HEK293 (cell line): Measurements from ENCODE around the gene DYNC1I1.

Source experiments
- CTCF ChIA-PET: fragments of 350-600 bp; formaldehyde crosslinking; extraction: SDS; loops from one replicate; lab custom pipeline; 2021; ENCODE audit warnings: antibody characterized with exemption; lab: Yijun Ruan, JAX
- POLR2A ChIA-PET: fragments of 300-600 bp; formaldehyde crosslinking; extraction: SDS; loops from one replicate; lab custom pipeline; 2020; ENCODE audit warnings: antibody characterized with exemption, inconsistent platforms; lab: Yijun Ruan, JAX
- H3K27ac ChIP-seq: fragments of 200-500 bp; sonication (Bioruptor generic); 2 replicates; pipeline ENCODE4 v1.5.1; 2014; ENCODE audit warnings: low read depth, low read length, control low read depth, inconsistent platforms; ENCODE audit errors: extremely low read depth
- H3K36me3 ChIP-seq, 2 experiments: fragments of 200-500 bp in 1 of 2; sonication (Bioruptor generic) in 1 of 2; 1 replicate in 1 of 2; 2 replicates in 1 of 2; pipeline ENCODE4 v1.5.1; 2014 to 2017; ENCODE audit warnings: inconsistent platforms in 2 of 2, low read length in 2 of 2; ENCODE audit not compliant: control insufficient read depth in 2 of 2, insufficient read depth in 1 of 2
- H3K4me1 ChIP-seq: fragments of 200-500 bp; sonication (Bioruptor generic); 2 replicates; pipeline ENCODE4 v1.5.1; 2014; ENCODE audit warnings: mild to moderate bottlenecking, low read length, inconsistent platforms; ENCODE audit not compliant: control insufficient read depth, insufficient read depth
- H3K4me3 ChIP-seq: 2 replicates; pipeline ENCODE4 v1.5.1; 2011; ENCODE audit warnings: low read depth, mild to moderate bottlenecking, control low read depth, low read length, moderate library complexity
- H3K9me3 ChIP-seq: fragments of 200-500 bp; sonication (Bioruptor generic); 2 replicates; pipeline ENCODE4 v1.5.1; 2014; ENCODE audit warnings: low read depth, low read length, inconsistent platforms; ENCODE audit not compliant: control insufficient read depth, insufficient read depth
- HOXD13 ChIP-seq: sonication (generic); formaldehyde crosslinking; IDR thresholded peaks from 2 replicates; pipeline ENCODE4 v1.8.0; 2022; ENCODE audit warnings: missing genetic modification reagents, borderline replicate concordance
- KLF1 ChIP-seq: fragments of 450-650 bp; formaldehyde crosslinking; IDR thresholded peaks from 2 replicates; pipeline ENCODE4 v1.5.1; 2016; ENCODE audit warnings: missing biosample characterization, missing genetic modification characterization
- SCRT2 ChIP-seq: fragments of 450-650 bp; formaldehyde crosslinking; IDR thresholded peaks from 2 replicates; pipeline ENCODE4 v1.5.1; 2016; ENCODE audit warnings: missing biosample characterization, missing genetic modification characterization
- SETDB1 ChIP-seq: IDR thresholded peaks from one replicate; pipeline ENCODE4 v1.6.1; 2017; ENCODE audit warnings: mild to moderate bottlenecking, low read length, moderate library complexity, mixed read lengths; ENCODE audit not compliant: insufficient read length
- YY1 ChIP-seq: fragments of 450-650 bp; formaldehyde crosslinking; IDR thresholded peaks from 2 replicates; pipeline ENCODE4 v1.5.1; 2018; ENCODE audit warnings: missing biosample characterization, missing genetic modification characterization
- YY2 ChIP-seq: fragments of 450-650 bp; formaldehyde crosslinking; IDR thresholded peaks from 2 replicates; pipeline ENCODE4 v1.5.1; 2016; ENCODE audit warnings: missing biosample characterization, missing genetic modification characterization
- ZNF138 ChIP-seq: fragments of 450-650 bp; formaldehyde crosslinking; IDR thresholded peaks from 2 replicates; pipeline ENCODE4 v1.5.1; 2016; ENCODE audit warnings: missing biosample characterization, missing genetic modification characterization, borderline replicate concordance
- ZNF175 ChIP-seq: fragments of 450-650 bp; formaldehyde crosslinking; IDR thresholded peaks from 2 replicates; pipeline ENCODE4 v1.5.1; 2016; ENCODE audit warnings: missing biosample characterization, missing genetic modification characterization
- ZNF558 ChIP-seq: fragments of 450-650 bp; formaldehyde crosslinking; IDR thresholded peaks from 2 replicates; pipeline ENCODE4 v1.5.1; 2016; ENCODE audit warnings: missing biosample characterization, missing genetic modification characterization
- ZNF626 ChIP-seq: fragments of 450-650 bp; sonication (Bioruptor Pico); formaldehyde crosslinking; IDR thresholded peaks from 2 replicates; pipeline ENCODE4 v1.5.1; 2018; ENCODE audit warnings: missing biosample characterization, missing genetic modification characterization, inconsistent platforms
- ZNF654 ChIP-seq: fragments of 450-650 bp; formaldehyde crosslinking; IDR thresholded peaks from 2 replicates; pipeline ENCODE4 v1.5.1; 2016; ENCODE audit warnings: low read depth, missing biosample characterization, missing genetic modification characterization
- ZNF837 ChIP-seq: fragments of 450-650 bp; formaldehyde crosslinking; IDR thresholded peaks from 2 replicates; pipeline ENCODE4 v1.5.1; 2016; ENCODE audit warnings: missing biosample characterization, missing genetic modification characterization
- TF ChIP-seq, protein P1 (sequence below): fragments of 450-650 bp; formaldehyde crosslinking; IDR thresholded peaks from 2 replicates; pipeline ENCODE4 v1.5.1; 2016; ENCODE audit warnings: missing biosample characterization, missing genetic modification characterization, borderline replicate concordance
- TF ChIP-seq, protein P2 (sequence below): fragments of 450-650 bp; formaldehyde crosslinking; IDR thresholded peaks from 2 replicates; pipeline ENCODE4 v1.5.1; 2016; ENCODE audit warnings: missing biosample characterization, missing genetic modification characterization
- TF ChIP-seq, protein P3 (sequence below): fragments of 450-650 bp; formaldehyde crosslinking; IDR thresholded peaks from 2 replicates; pipeline ENCODE4 v1.5.1; 2016; ENCODE audit warnings: missing biosample characterization, missing genetic modification characterization
- TF ChIP-seq, protein P4 (sequence below): fragments of 450-650 bp; formaldehyde crosslinking; IDR thresholded peaks from 2 replicates; pipeline ENCODE4 v1.5.1; 2017; ENCODE audit warnings: missing biosample characterization, mild to moderate bottlenecking, missing genetic modification characterization, moderate library complexity
- TF ChIP-seq, protein P5 (sequence below): fragments of 450-650 bp; formaldehyde crosslinking; IDR thresholded peaks from 2 replicates; pipeline ENCODE4 v1.5.1; 2016; ENCODE audit warnings: missing biosample characterization, missing genetic modification characterization
- TF ChIP-seq, protein P6 (sequence below): fragments of 450-650 bp; formaldehyde crosslinking; IDR thresholded peaks from 2 replicates; pipeline ENCODE4 v1.5.1; 2016; ENCODE audit warnings: missing biosample characterization, missing genetic modification characterization

The DYNC1I1 gene

DNA sequence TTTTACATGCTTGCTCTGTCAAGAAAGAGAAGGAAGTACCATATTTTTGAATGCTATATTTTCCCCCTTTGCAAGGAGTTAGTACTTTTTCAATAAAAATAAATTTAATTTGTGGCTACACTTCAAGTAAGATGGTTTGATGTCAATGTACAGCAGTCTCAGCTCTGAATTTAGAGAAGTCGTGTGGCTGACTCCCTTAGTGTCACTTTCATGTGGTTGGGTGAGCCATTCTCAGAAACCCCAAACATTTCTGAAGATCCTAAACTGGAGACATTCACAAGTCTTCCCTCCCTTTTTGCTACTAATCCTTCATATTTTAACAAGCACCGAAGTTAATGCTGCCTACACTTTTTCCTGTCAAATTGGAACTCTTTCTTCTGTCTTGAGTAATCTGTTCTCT lies 244.4 kb downstream of the DYNC1I1 start (continued):
- TF ChIP-seq, protein P1, sequence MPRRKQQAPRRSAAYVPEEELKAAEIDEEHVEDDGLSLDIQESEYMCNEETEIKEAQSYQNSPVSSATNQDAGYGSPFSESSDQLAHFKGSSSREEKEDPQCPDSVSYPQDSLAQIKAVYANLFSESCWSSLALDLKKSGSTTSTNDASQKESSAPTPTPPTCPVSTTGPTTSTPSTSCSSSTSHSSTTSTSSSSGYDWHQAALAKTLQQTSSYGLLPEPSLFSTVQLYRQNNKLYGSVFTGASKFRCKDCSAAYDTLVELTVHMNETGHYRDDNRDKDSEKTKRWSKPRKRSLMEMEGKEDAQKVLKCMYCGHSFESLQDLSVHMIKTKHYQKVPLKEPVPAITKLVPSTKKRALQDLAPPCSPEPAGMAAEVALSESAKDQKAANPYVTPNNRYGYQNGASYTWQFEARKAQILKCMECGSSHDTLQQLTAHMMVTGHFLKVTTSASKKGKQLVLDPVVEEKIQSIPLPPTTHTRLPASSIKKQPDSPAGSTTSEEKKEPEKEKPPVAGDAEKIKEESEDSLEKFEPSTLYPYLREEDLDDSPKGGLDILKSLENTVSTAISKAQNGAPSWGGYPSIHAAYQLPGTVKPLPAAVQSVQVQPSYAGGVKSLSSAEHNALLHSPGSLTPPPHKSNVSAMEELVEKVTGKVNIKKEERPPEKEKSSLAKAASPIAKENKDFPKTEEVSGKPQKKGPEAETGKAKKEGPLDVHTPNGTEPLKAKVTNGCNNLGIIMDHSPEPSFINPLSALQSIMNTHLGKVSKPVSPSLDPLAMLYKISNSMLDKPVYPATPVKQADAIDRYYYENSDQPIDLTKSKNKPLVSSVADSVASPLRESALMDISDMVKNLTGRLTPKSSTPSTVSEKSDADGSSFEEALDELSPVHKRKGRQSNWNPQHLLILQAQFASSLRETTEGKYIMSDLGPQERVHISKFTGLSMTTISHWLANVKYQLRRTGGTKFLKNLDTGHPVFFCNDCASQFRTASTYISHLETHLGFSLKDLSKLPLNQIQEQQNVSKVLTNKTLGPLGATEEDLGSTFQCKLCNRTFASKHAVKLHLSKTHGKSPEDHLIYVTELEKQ = no peak
- TF ChIP-seq YY2 (tag by site-specific recombination) = no peak
- TF ChIP-seq, protein P2, sequence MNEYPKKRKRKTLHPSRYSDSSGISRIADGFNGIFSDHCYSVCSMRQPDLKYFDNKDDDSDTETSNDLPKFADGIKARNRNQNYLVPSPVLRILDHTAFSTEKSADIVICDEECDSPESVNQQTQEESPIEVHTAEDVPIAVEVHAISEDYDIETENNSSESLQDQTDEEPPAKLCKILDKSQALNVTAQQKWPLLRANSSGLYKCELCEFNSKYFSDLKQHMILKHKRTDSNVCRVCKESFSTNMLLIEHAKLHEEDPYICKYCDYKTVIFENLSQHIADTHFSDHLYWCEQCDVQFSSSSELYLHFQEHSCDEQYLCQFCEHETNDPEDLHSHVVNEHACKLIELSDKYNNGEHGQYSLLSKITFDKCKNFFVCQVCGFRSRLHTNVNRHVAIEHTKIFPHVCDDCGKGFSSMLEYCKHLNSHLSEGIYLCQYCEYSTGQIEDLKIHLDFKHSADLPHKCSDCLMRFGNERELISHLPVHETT = no peak
- TF ChIP-seq, protein P3, sequence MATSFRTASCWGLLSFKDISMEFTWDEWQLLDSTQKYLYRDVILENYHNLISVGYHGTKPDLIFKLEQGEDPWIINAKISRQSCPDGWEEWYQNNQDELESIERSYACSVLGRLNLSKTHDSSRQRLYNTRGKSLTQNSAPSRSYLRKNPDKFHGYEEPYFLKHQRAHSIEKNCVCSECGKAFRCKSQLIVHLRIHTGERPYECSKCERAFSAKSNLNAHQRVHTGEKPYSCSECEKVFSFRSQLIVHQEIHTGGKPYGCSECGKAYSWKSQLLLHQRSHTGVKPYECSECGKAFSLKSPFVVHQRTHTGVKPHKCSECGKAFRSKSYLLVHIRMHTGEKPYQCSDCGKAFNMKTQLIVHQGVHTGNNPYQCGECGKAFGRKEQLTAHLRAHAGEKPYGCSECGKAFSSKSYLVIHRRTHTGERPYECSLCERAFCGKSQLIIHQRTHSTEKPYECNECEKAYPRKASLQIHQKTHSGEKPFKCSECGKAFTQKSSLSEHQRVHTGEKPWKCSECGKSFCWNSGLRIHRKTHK (tag by site-specific recombination) = no peak

DNA sequence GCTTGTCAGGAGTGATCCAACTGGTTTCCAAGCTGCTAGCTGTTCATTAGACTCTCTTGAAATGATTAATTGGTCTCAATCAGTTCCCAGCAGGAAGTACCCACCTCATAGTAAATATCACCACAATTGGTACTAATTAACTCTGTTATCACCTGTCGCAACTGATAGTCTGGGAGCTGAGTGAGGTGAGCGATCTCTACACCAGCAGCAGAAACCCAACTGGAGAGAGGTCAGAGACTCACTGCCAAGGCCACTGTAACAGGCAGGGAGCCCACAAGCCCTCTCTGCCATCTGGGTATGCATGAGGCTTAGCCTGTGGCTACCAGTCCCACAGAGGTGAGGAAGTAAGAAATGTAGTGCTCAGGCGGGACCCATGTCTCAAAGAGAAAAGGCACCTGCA lies 245.5 kb downstream of the DYNC1I1 start:
- Histone ChIP-seq H3K4me3 (no peak overlapping the region), H3K9me3 (no peaks in the 10 kb centered on the region), H3K27ac (no peak overlapping the region), H3K4me1 (no peaks in the 10 kb centered on the region), H3K36me3 (no peaks in the 10 kb centered on the region)
- POLR2A ChIA-PET = no interaction called here
- CTCF ChIA-PET = no interaction called here
- TF ChIP-seq SCRT2 (tag by site-specific recombination) = peak; percentile 30; the same call in 1 of the 2 replicates
- no peak for TF ChIP-seq ZNF558 (tag by site-specific recombination)

DNA sequence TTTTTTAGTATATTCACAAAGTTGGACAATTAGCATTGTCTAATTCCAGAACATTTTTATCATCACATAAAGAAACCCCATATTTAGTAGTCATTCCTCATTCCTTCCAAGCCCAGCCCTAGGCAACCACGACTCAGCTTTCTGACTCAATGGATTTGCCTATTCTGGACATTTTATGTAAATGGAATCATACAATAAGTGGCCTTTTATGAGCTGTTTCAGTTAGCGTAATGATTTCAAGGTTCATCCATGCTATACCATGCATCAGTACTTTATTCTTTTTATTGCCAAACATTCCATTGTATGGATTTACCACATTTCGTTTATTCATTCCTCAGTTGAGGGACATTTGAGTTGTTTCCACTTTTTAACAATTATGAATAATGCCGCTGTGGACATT lies 249.2 kb downstream of the DYNC1I1 start:
- ChIA-PET CTCF (no interaction called here), POLR2A (no interaction called here)
- Histone ChIP-seq H3K4me1 (no peaks in the 10 kb centered on the region), H3K9me3 (no peaks in the 10 kb centered on the region), H3K4me3 (no peak overlapping the region), H3K27ac (no peak overlapping the region), H3K36me3 (no peaks in the 10 kb centered on the region)
- no peak for TF ChIP-seq ZNF654
- TF ChIP-seq, protein P4, sequence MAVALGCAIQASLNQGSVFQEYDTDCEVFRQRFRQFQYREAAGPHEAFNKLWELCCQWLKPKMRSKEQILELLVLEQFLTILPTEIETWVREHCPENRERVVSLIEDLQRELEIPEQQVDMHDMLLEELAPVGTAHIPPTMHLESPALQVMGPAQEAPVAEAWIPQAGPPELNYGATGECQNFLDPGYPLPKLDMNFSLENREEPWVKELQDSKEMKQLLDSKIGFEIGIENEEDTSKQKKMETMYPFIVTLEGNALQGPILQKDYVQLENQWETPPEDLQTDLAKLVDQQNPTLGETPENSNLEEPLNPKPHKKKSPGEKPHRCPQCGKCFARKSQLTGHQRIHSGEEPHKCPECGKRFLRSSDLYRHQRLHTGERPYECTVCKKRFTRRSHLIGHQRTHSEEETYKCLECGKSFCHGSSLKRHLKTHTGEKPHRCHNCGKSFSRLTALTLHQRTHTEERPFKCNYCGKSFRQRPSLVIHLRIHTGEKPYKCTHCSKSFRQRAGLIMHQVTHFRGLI (tag by site-specific recombination) = no peak
- TF ChIP-seq ZNF626 (tag by site-specific recombination) = no peak
- TF ChIP-seq, protein P5, sequence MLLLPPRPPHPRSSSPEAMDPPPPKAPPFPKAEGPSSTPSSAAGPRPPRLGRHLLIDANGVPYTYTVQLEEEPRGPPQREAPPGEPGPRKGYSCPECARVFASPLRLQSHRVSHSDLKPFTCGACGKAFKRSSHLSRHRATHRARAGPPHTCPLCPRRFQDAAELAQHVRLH = no peak
- no peak for TF ChIP-seq KLF1 (tag by site-specific recombination)
- TF ChIP-seq SETDB1 = no peak
- TF ChIP-seq YY1 = no peak
- TF ChIP-seq HOXD13 (CRISPR knock-in tag) = no peak
- no peak for TF ChIP-seq ZNF837
- TF ChIP-seq ZNF175 (tag by site-specific recombination) = no peak
- TF ChIP-seq, protein P6, sequence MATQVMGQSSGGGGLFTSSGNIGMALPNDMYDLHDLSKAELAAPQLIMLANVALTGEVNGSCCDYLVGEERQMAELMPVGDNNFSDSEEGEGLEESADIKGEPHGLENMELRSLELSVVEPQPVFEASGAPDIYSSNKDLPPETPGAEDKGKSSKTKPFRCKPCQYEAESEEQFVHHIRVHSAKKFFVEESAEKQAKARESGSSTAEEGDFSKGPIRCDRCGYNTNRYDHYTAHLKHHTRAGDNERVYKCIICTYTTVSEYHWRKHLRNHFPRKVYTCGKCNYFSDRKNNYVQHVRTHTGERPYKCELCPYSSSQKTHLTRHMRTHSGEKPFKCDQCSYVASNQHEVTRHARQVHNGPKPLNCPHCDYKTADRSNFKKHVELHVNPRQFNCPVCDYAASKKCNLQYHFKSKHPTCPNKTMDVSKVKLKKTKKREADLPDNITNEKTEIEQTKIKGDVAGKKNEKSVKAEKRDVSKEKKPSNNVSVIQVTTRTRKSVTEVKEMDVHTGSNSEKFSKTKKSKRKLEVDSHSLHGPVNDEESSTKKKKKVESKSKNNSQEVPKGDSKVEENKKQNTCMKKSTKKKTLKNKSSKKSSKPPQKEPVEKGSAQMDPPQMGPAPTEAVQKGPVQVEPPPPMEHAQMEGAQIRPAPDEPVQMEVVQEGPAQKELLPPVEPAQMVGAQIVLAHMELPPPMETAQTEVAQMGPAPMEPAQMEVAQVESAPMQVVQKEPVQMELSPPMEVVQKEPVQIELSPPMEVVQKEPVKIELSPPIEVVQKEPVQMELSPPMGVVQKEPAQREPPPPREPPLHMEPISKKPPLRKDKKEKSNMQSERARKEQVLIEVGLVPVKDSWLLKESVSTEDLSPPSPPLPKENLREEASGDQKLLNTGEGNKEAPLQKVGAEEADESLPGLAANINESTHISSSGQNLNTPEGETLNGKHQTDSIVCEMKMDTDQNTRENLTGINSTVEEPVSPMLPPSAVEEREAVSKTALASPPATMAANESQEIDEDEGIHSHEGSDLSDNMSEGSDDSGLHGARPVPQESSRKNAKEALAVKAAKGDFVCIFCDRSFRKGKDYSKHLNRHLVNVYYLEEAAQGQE (tag by site-specific recombination) = no peak
- TF ChIP-seq ZNF138 (tag by site-specific recombination) = no peak
